ENCODE results near the gene ANXA4. TPM values are rescaled to one million over a fixed set of nuclear protein-coding genes. Genes with fewer than 3 reads are reported as not detected.

The ANXA4 gene
- total and polyA plus RNA-seq, 4 donors: 17.6 to 135 (median 59.4) TPM

DNA sequence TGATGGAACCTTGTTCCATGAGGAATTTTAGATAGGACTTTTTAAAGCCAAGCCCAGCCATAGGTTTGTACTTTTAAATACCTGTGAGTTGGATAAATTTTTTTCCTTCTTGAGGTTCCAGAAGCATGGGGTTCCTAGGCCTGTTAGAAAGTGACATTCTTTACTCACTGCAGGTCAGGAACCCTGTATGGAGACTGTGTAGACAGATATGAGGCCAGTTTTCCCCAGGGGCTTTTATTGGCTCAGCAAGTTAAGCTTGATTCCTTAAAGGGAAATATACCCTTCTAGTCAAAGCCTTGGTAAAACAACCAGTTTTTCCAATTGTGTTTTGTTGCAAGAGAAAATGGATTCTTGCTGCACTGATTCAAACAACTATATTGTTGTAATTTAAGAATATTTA lies 49.1 kb downstream of the ANXA4 start:
- DNase-seq (ENCODE audit: low spot score): no peak
- peak overlapping the region in 1 of 2 donors; percentile 3 for H3K27ac ChIP-seq (ENCODE audit: low read depth in 1 of 2, low read length in 2 of 2)
- no peak for TF ChIP-seq FOXA1 (IDR thresholded peaks at IDR 0.05)
- TF ChIP-seq GABPA (IDR thresholded peaks at IDR 0.05 in 1 of 2, conservative IDR thresholded peaks at IDR 0.05 in 1 of 2): no peak
- TF ChIP-seq HNF4G (IDR thresholded peaks at IDR 0.05): no peak
- TF ChIP-seq, protein P1, sequence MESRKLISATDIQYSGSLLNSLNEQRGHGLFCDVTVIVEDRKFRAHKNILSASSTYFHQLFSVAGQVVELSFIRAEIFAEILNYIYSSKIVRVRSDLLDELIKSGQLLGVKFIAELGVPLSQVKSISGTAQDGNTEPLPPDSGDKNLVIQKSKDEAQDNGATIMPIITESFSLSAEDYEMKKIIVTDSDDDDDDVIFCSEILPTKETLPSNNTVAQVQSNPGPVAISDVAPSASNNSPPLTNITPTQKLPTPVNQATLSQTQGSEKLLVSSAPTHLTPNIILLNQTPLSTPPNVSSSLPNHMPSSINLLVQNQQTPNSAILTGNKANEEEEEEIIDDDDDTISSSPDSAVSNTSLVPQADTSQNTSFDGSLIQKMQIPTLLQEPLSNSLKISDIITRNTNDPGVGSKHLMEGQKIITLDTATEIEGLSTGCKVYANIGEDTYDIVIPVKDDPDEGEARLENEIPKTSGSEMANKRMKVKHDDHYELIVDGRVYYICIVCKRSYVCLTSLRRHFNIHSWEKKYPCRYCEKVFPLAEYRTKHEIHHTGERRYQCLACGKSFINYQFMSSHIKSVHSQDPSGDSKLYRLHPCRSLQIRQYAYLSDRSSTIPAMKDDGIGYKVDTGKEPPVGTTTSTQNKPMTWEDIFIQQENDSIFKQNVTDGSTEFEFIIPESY (IDR thresholded peaks at IDR 0.05): no peak
- TF ChIP-seq HNF4A (conservative IDR thresholded peaks at IDR 0.05): no peak
- no peak for TF ChIP-seq SP1 (IDR thresholded peaks at IDR 0.05)
- TF ChIP-seq YY1 (IDR thresholded peaks at IDR 0.05): no peak
- no peak for TF ChIP-seq NR2F2 (IDR thresholded peaks at IDR 0.05)
- TF ChIP-seq JUND (IDR thresholded peaks at IDR 0.05): no peak
- TF ChIP-seq EGR1 (IDR thresholded peaks at IDR 0.05; ENCODE audit: low read depth in 2 of 2): no peak
- no peak for TF ChIP-seq RXRA (IDR thresholded peaks at IDR 0.05)
- TF ChIP-seq, protein P2, sequence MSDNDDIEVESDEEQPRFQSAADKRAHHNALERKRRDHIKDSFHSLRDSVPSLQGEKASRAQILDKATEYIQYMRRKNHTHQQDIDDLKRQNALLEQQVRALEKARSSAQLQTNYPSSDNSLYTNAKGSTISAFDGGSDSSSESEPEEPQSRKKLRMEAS (IDR thresholded peaks at IDR 0.05): no peak
- peaks cover 0 to 18% (median 3%) of the 10 kb centered on the region in 4 donors for H3K4me1 ChIP-seq (ENCODE audit: control insufficient read depth in 4 of 4, insufficient read depth in 4 of 4, low read length in 3 of 4)
- no peaks in the 10 kb centered on the region for H3K9me3 ChIP-seq (ENCODE audit: control insufficient read depth in 4 of 4, low read length in 3 of 4)
- peaks cover 0 to 10% (median 2%) of the 10 kb centered on the region in 4 donors for H3K36me3 ChIP-seq (ENCODE audit: control insufficient read depth in 4 of 4, insufficient read depth in 3 of 4, low read depth in 1 of 4, low read length in 3 of 4)
- no peak overlapping the region for H3K9ac ChIP-seq (ENCODE audit: low read depth in 1 of 2, low read length in 2 of 2)
- H3K4me3 ChIP-seq (ENCODE audit: low read depth in 1 of 3, low read length in 3 of 3): no peak overlapping the region
- H3K27me3 ChIP-seq (ENCODE audit: control insufficient read depth in 4 of 4, insufficient read depth in 4 of 4, low read length in 3 of 4): no peaks in the 10 kb centered on the region

DNA sequence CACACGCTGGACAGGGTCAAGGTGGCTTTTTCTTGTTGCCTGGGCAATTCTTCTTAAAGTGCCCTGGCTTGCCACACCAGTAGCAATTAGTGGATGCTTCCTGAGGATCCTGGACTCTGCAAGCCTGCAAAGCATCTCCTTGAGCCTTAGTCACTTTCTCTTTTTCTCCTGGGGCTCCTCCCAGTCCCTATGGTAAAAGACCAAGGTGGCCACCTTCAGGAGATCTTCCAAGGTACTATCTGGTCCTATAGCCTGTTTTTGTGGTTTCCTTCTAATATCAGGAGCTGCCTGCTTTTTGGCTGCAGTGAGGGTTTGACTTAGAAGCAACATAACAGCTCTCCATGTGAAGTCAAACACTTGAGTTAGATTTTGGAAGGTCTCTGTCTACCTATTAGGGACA lies 54.2 kb downstream of the ANXA4 start:
- TF ChIP-seq NR2F2 (IDR thresholded peaks at IDR 0.05) (no peak), SP1 (IDR thresholded peaks at IDR 0.05) (no peak), YY1 (IDR thresholded peaks at IDR 0.05) (no peak)
- TF ChIP-seq, protein P3, sequence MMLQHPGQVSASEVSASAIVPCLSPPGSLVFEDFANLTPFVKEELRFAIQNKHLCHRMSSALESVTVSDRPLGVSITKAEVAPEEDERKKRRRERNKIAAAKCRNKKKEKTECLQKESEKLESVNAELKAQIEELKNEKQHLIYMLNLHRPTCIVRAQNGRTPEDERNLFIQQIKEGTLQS (IDR thresholded peaks at IDR 0.05): no peak
- 95% methylated on average over 1 of the region's 1 CpG for WGBS

DNA sequence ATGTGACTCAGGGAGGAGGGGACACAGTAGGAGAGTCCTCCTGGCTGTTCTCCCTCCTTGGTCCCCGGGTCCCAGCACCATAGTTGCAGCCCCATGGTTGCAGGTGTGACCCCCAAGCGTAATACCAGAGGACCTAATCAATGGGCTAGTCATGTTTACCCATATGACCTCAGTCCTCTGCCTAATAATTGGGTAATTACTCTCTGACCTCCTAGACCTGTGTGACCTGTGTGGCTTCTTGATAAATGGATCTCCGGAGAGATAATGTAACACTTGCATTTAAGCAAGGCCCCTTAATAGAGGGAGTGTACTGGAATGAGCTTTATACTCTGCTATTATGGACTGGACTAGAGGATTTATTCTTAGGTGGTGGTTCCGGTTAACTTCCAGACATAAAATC lies 55.3 kb downstream of the ANXA4 start:
- 54% methylated on average over 4 of the region's 4 CpGs for WGBS
- no peak for DNase-seq (ENCODE audit: low spot score)
- TF ChIP-seq RXRA (IDR thresholded peaks at IDR 0.05) (peak in 1 of 2 donors; percentile 41), HNF4A (conservative IDR thresholded peaks at IDR 0.05) (no peak), NR2F2 (IDR thresholded peaks at IDR 0.05) (peak; percentile 66)
- H3K36me3 ChIP-seq (ENCODE audit: control insufficient read depth in 4 of 4, insufficient read depth in 3 of 4, low read depth in 1 of 4, low read length in 3 of 4): peaks cover 0 to 4% (median 0%) of the 10 kb centered on the region in 4 donors
- no peak overlapping the region for H3K27ac ChIP-seq (ENCODE audit: low read depth in 1 of 2, low read length in 2 of 2)
- no peak overlapping the region for H3K4me3 ChIP-seq (ENCODE audit: low read depth in 1 of 3, low read length in 3 of 3)
- H3K9me3 ChIP-seq (ENCODE audit: control insufficient read depth in 4 of 4, low read length in 3 of 4): no peaks in the 10 kb centered on the region
- no peak overlapping the region for H3K9ac ChIP-seq (ENCODE audit: low read depth in 1 of 2, low read length in 2 of 2)
- H3K27me3 ChIP-seq (ENCODE audit: control insufficient read depth in 4 of 4, insufficient read depth in 4 of 4, low read length in 3 of 4): no peaks in the 10 kb centered on the region
- peaks cover 0 to 27% (median 11%) of the 10 kb centered on the region in 4 donors for H3K4me1 ChIP-seq (ENCODE audit: control insufficient read depth in 4 of 4, insufficient read depth in 4 of 4, low read length in 3 of 4)

More for the DNA sequence above, 54.2 kb downstream of the ANXA4 start:
- no peaks in the 10 kb centered on the region for H3K9me3 ChIP-seq (ENCODE audit: control insufficient read depth in 4 of 4, low read length in 3 of 4)
- H3K27me3 ChIP-seq (ENCODE audit: control insufficient read depth in 4 of 4, insufficient read depth in 4 of 4, low read length in 3 of 4): no peaks in the 10 kb centered on the region
- H3K4me1 ChIP-seq (ENCODE audit: control insufficient read depth in 4 of 4, insufficient read depth in 4 of 4, low read length in 3 of 4): peaks cover 0 to 27% (median 11%) of the 10 kb centered on the region in 4 donors
- H3K9ac ChIP-seq (ENCODE audit: low read depth in 1 of 2, low read length in 2 of 2): no peak overlapping the region
- H3K36me3 ChIP-seq (ENCODE audit: control insufficient read depth in 4 of 4, insufficient read depth in 3 of 4, low read depth in 1 of 4, low read length in 3 of 4): peaks cover 0 to 4% (median 0%) of the 10 kb centered on the region in 4 donors
- no peak overlapping the region for H3K4me3 ChIP-seq (ENCODE audit: low read depth in 1 of 3, low read length in 3 of 3)
- DNase-seq (ENCODE audit: low spot score): no peak
- no peak overlapping the region for H3K27ac ChIP-seq (ENCODE audit: low read depth in 1 of 2, low read length in 2 of 2)

Measured in liver (tissue), 9 donors.